ENCODE data around the gene GNPTG. TPM values are rescaled to one million over a fixed set of nuclear protein-coding genes. Genes with fewer than 3 reads are reported as not detected.

The GNPTG gene
- total and polyA plus RNA-seq, 9 of the 15 experiments (the other 6 are each of a cell fraction or from before 2014, with no cell fraction given) = 0.69 to 33.3 (median 13.6) TPM

DNA sequence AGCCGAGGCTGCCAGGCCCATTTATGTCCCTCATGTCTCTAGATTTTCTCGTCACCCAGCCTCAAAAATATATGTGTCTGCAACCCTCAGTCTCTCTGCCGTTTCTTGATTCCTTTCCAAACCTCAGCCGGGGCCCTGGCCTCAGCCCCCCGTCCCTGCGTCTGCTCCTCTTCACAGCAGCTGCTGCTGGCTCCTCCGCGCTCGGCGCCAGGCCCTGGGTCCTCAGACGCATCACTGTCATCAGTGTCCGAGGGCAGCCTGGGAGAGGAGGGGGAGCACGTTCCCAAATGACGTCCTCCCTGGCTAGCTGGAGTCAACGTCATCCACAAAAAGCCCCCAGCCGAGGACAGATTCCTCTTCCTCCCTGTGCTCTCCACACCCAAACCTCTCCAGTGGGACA, 2.4 kb upstream of the GNPTG start:
- Histone ChIP-seq H3K9ac (ENCODE audit: insufficient read depth in 1 of 2, low read depth in 2 of 2, low read length in 2 of 2) (peak overlapping the region in 1 of 2 experiments; percentile 26; a peak in 1 of 4 replicates), H3K9me1 (ENCODE audit: control insufficient read depth, insufficient read depth, low read length) (no peaks in the 10 kb centered on the region), H3K4me3 (no peak overlapping the region), H3K4me1 (replicated peaks in 1 of 2; ENCODE audit: control insufficient read depth in 2 of 2, insufficient read depth in 2 of 2, low read length in 2 of 2) (peaks cover 2 to 85% of the 10 kb centered on the region in 2 experiments; a peak in 3 of 5 replicates), H3K4me2 (ENCODE audit: insufficient read depth, low read length) (no peak overlapping the region), H3K79me2 (ENCODE audit: control insufficient read depth, insufficient read depth, low read length) (peaks cover 37% of the 10 kb centered on the region), H2AFZ (ENCODE audit: low read depth, low read length) (no peak overlapping the region), H3K36me3 (ENCODE audit: control insufficient read depth, insufficient read depth, low read length) (peaks cover 22% of the 10 kb centered on the region; the same call in 1 of the 3 replicates), H3K27ac (ENCODE audit: extremely low read depth, low read depth, low read length) (no peak overlapping the region), H4K20me1 (replicated peaks; ENCODE audit: control insufficient read depth, insufficient read depth, low read length) (peaks cover 8% of the 10 kb centered on the region), H3K9me3 (replicated peaks; ENCODE audit: control insufficient read depth, insufficient read depth, low read depth, low read length) (no peaks in the 10 kb centered on the region), H3K27me3 (ENCODE audit: control insufficient read depth in 2 of 2, insufficient read depth in 2 of 2, low read length in 2 of 2) (no peaks in the 10 kb centered on the region)
- intact Hi-C loops (cut with micrococcal nuclease) (loop anchor here (10.0 kb wide), 1 partner anchor 55 kb away; no protein-coding TSS in a partner anchor), in situ Hi-C loops (cut with MboI) (no loop called here)
- DNase-seq (ENCODE audit: extremely low read depth in 1 of 4, low spot score in 3 of 4) = no peak
- BruUV-seq (replicated peaks) = no TSS peak
- WGBS (ENCODE audit: insufficient coverage, low coverage, missing lambda C conversion rate) = 86% methylated on average over 7 of the region's 16 CpGs
- FAIRE-seq = no peak
- ATAC-seq = no peak
- POLR2A ChIA-PET = no interaction called here
- CTCF ChIA-PET (ENCODE audit: low intra/inter-chr PET ratio) = no interaction called here
- TF ChIP-seq MTA2 (IDR thresholded peaks at IDR 0.05; ENCODE audit: low read depth) (no peak), TCF7 (IDR thresholded peaks at IDR 0.05; ENCODE audit: borderline replicate concordance) (no peak), BACH1 (tag; IDR thresholded peaks at IDR 0.05) (no peak), BHLHE40 (IDR thresholded peaks at IDR 0.05; ENCODE audit: low read length) (no peak), ERF (CRISPR knock-in tag; IDR thresholded peaks at IDR 0.05) (no peak), SAFB (IDR thresholded peaks at IDR 0.05; ENCODE audit: borderline replicate concordance, low read depth, low read length) (no peak), ZNF408 (CRISPR knock-in tag; IDR thresholded peaks at IDR 0.05; ENCODE audit: low read depth) (no peak), KAT8 (IDR thresholded peaks at IDR 0.05; ENCODE audit: low read depth) (no peak), ZNF165 (CRISPR knock-in tag; IDR thresholded peaks at IDR 0.05; ENCODE audit: borderline replicate concordance) (no peak), ZNF444 (CRISPR knock-in tag; IDR thresholded peaks at IDR 0.05) (no peak), ZNF316 (IDR thresholded peaks at IDR 0.05) (no peak), MECOM (CRISPR knock-in tag; IDR thresholded peaks at IDR 0.05) (no peak), ZFP30 (CRISPR knock-in tag; IDR thresholded peaks at IDR 0.05; ENCODE audit: borderline replicate concordance) (no peak), ZNF184 (CRISPR knock-in tag; IDR thresholded peaks at IDR 0.05) (no peak), KAT2B (IDR thresholded peaks at IDR 0.05; ENCODE audit: low read depth, low read length) (no peak), GATAD2B (IDR thresholded peaks at IDR 0.05; ENCODE audit: borderline replicate concordance) (no peak)
- TF ChIP-seq, protein P1, sequence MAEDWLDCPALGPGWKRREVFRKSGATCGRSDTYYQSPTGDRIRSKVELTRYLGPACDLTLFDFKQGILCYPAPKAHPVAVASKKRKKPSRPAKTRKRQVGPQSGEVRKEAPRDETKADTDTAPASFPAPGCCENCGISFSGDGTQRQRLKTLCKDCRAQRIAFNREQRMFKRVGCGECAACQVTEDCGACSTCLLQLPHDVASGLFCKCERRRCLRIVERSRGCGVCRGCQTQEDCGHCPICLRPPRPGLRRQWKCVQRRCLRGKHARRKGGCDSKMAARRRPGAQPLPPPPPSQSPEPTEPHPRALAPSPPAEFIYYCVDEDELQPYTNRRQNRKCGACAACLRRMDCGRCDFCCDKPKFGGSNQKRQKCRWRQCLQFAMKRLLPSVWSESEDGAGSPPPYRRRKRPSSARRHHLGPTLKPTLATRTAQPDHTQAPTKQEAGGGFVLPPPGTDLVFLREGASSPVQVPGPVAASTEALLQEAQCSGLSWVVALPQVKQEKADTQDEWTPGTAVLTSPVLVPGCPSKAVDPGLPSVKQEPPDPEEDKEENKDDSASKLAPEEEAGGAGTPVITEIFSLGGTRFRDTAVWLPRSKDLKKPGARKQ (CRISPR knock-in tag; IDR thresholded peaks at IDR 0.05) = no peak
- TF ChIP-seq, protein P2, sequence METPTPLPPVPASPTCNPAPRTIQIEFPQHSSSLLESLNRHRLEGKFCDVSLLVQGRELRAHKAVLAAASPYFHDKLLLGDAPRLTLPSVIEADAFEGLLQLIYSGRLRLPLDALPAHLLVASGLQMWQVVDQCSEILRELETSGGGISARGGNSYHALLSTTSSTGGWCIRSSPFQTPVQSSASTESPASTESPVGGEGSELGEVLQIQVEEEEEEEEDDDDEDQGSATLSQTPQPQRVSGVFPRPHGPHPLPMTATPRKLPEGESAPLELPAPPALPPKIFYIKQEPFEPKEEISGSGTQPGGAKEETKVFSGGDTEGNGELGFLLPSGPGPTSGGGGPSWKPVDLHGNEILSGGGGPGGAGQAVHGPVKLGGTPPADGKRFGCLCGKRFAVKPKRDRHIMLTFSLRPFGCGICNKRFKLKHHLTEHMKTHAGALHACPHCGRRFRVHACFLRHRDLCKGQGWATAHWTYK (CRISPR knock-in tag; IDR thresholded peaks at IDR 0.05) = no peak
